Left ventricle myocardium superior (tissue), 1 donor: Measurements from ENCODE around the gene KIF26B. TPM values are rescaled to one million over a fixed set of nuclear protein-coding genes. Genes with fewer than 3 reads are reported as not detected.

ENCODE experiments used
- ATAC-seq: fragments of 200-7000 bp; cut with Tn5 transposase; one replicate; pipeline ENCODE4 v1.9.1; 2020; ENCODE audit warnings: mild to moderate bottlenecking, moderate library complexity
- DNase-seq: peaks from one replicate; pipeline ENCODE4 v3.0.0-alpha.2; 2020
- intact Hi-C: fragments of 100-400 bp; cut with micrococcal nuclease; formaldehyde crosslinking; loops from one replicate; pipeline ENCODE4 v1.11.0; 2022
- total RNA-seq: library from RNA; stranded (reverse); fragmentation: NEBNext Ultra II Directional; extraction: Animal tissue kit (Norgen Biotek cat#: 25700); gene quantifications from one replicate; pipeline ENCODE4 v1.2.1, GENCODE V29; 2021
- donor health status: DM: no; HTN: yes; CAD: no; lungs with severe emphysema.

The KIF26B gene
- total RNA-seq, 1 donor from 2014 or later, result 3.1 TPM

GRCh38 chr1:245258271-245258920 is 103.6 kb downstream of the KIF26B start:
- DNase-seq (no peak), ATAC-seq (no peak)
- intact Hi-C loops, result no loop called here

- DNase-seq, result no peak
- ATAC-seq, result no peak
- intact Hi-C loops, result no loop called here
Observed at GRCh38 chr1:245260110-245260882, 105.5 kb downstream of the KIF26B start.

DNA sequence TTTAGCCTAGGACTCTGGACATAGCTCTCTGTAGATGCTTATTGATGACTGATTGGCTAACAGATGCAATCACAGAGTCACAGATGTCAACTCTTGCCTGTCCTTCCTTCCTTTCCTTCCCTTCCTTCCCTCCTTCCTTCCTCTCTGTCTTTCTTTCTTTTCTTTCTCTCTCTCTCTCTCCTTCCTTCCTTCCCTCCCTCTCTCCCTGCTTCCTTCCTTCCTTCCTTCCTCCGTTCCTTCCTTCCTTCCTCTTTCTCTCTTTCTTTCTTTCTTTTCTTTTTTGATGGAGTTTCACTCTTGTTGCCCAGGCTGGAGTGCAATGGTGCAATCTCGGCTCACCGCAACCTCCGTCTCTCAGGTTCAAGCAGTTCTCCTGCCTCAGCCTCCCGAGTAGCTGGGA is 106.1 kb downstream of the KIF26B start:
- ATAC-seq (no peak), DNase-seq (no peak)
- intact Hi-C loops, result no loop called here

- intact Hi-C loops, result no loop called here
Observed at GRCh38 chr1:245261786-245262185, 107.0 kb downstream of the KIF26B start.

GRCh38 chr1:245263529-245264095 is 108.8 kb downstream of the KIF26B start:
- intact Hi-C loops, result no loop called here
- ATAC-seq (no peak), DNase-seq (no peak)

More at GRCh38 chr1:245261786-245262185, 107.0 kb downstream of the KIF26B start:
- ATAC-seq (no peak), DNase-seq (no peak)

DNA sequence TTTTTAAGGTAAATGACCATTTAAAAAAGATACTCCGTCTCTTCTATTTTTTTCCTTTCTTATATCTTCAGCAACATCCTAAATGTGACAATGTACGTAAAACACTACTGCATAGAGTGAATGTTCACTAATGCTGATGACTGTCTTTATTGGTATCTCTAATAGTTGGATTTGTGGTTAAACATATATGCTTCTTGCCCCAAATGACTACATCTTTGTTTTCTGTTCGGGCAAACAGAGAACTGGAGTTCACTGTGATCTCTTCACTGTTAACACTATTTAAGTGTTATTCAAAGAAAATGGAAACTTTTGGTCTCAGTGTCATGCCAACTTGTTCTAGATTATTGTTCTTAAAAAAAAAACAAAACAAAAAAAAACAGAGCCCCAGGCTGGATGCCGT is 109.4 kb downstream of the KIF26B start:
- ATAC-seq, result no peak
- intact Hi-C loops, result no loop called here
- DNase-seq, result no peak

GRCh38 chr1:245266105-245266504 is 111.3 kb downstream of the KIF26B start:
- DNase-seq (no peak), ATAC-seq (no peak)
- intact Hi-C loops, result no loop called here

DNA sequence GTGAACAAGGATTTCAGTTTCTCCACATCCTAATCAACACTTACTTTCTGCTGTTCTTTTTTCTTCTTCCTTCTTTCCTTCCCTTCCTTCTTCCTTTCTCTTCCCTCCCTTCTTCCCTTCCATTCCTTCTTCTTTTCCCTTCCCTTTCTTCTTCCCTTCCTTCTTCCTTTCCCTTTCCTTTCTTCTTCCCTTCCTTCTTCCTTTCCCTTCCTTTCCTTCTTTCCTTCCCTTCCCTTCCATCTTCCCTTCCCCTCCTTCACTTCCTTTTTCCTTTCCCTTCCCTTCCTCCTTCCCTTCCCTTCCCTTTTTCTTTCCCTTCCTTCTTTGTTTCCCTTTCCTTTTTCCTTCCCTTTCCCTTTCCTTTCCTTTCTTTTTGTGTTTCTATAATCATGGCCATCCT is 115.3 kb downstream of the KIF26B start:
- intact Hi-C loops, result no loop called here
- no peak for DNase-seq
- no peak for ATAC-seq

- ATAC-seq (no peak), DNase-seq (no peak)
- intact Hi-C loops, result no loop called here
Observed at GRCh38 chr1:245270972-245271371, 116.2 kb downstream of the KIF26B start.

- intact Hi-C loops, result no loop called here
- no peak for ATAC-seq
Observed at GRCh38 chr1:245272676-245273075, 117.9 kb downstream of the KIF26B start.

GRCh38 chr1:245276445-245276844 is 121.7 kb downstream of the KIF26B start:
- intact Hi-C loops, result no loop called here
- no peak for ATAC-seq
- DNase-seq, result no peak

More at GRCh38 chr1:245272676-245273075, 117.9 kb downstream of the KIF26B start:
- DNase-seq, result no peak

- DNase-seq, result no peak
- intact Hi-C loops, result no loop called here
- no peak for ATAC-seq
Observed at GRCh38 chr1:245277276-245277675, 122.5 kb downstream of the KIF26B start.

- ATAC-seq, result no peak
- intact Hi-C loops, result no loop called here
- no peak for DNase-seq
Observed at GRCh38 chr1:245278846-245279245, 124.1 kb downstream of the KIF26B start.

DNA sequence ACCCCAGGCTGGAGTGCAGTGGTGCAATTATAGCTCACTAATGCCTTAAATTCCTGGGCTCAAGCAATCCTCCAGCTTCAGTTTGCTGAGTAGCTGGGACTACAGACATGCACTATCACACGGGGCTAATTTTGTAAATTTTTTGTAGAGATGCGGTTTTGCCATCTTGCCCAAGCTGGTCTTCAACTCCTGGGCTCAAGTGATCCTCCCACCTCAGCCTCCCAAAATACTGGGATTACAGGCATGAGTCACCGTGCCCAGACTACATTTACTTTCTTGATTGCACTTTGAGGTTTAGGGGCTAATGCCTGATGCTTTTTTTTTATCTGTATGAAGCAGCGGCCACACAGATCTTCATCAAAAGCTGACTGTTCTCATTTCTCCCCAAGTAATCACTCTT is 124.6 kb downstream of the KIF26B start:
- ATAC-seq (no peak), DNase-seq (no peak)
- intact Hi-C loops, result no loop called here

- intact Hi-C loops, result no loop called here
- ATAC-seq, result no peak
- no peak for DNase-seq
Observed at GRCh38 chr1:245283001-245283400, 128.2 kb downstream of the KIF26B start.

DNA sequence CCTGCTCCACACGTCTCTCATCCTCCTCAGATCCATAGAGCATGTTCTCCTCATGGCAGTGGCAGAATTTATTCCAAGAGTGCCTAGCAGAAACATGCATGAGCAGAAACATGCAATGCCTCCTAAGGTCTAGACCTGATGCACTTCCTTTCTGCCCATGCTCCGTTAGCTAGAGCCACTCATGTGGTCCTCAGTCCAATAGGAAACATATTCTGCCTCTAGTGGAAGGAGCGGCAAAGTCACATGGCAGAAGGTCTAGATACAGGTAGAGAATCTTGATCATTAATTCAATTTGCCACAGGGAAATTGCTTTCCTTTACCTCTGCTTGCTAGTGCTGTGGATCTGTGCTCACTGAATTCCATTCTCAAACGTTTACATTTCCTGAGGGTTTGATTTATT is 130.4 kb downstream of the KIF26B start:
- ATAC-seq, result no peak
- intact Hi-C loops, result no loop called here
- DNase-seq, result no peak

DNA sequence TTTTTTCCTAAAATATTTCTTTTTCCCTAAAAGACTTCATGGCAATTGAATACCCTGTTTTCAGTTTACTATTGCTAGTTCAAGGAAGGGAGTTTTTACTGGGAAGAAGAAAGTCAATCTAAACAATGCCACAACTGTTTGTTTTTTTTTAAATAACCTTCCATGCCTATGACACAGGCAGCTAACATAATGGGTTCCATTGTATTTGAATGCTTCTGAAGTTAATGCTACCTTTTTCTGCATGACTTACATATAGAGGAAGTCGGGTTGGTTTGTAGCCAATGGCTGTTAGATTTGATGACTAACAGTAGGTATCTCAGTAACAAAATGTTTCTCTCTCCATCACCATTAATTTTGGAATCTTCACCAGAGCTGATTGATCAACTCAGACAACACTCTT is 134.0 kb downstream of the KIF26B start:
- intact Hi-C loops, result no loop called here
- ATAC-seq (no peak), DNase-seq (no peak)

DNA sequence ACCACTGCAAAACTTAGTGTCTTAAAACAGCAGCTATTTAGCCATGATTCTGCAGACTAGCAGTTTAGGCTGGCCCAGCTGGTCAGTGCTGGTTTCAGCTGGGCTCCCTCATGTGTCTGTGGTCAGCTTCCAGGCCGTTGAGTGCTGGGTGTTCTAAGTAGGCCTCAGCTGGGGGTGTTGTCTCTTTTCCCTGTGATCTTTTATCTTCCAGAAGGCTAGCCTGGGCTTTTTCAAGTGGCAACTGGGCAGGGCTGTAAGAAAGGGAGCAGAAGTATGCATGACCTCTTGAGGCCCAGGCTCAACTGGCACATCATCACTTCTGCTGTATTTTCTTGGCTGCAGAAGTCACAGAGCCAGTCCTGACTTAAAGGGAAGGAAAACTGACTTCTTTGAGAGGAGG is 136.1 kb downstream of the KIF26B start:
- ATAC-seq, result peak; percentile 90
- DNase-seq, result no peak

DNA sequence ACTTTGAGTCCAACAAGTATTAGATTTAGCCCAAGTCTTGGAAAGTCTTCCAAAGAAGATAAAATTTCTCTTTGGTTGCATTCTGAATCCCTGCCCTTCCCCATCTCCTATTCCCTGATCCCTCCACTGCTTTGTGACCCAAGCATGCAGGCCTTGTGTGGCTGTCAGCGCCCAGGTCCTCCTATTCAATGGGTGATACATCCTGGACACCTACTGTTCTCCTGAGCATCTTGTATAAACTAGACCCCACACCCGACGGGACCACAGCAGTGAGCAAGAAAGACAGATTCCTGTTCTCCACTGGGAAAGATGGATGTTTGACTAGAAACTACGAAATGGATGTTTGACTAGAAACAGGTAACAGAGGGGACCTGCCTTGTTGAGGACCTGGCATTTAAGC is 136.6 kb downstream of the KIF26B start:
- intact Hi-C loops, result no loop called here
- DNase-seq (no peak), ATAC-seq (no peak)

More for the DNA sequence above, 136.1 kb downstream of the KIF26B start:
- intact Hi-C loops, result no loop called here

DNA sequence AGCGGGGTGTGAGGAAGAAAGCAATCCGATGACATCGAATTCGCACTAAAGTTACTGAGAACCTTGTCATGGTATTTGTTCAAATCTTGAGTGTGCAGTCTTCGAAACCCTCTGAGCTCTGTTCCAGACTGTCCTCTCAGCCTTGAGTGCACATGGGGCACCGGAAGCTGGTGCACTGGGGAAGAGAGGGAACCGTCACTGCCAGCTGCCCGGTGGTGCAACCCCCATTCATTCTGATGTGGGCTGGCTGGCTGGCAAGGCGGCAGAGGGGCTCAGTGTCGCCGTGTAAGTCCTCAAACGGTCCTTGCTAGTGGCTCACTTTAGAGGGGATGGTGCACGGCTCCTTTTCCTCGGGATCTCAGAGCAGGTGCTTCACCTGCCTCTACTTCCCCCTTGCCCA is 137.4 kb downstream of the KIF26B start:
- intact Hi-C loops, result no loop called here
- ATAC-seq, result no peak
- DNase-seq, result no peak

- ATAC-seq (no peak), DNase-seq (no peak)
- intact Hi-C loops, result no loop called here
Observed at GRCh38 chr1:245292553-245292952, 137.8 kb downstream of the KIF26B start.
